IMR-90 (cell line): ENCODE measurements around the gene ZAP70. TPM values are rescaled to one million over a fixed set of nuclear protein-coding genes. Genes with fewer than 3 reads are reported as not detected.

Experiments
- ATAC-seq: fragments of 200-7000 bp; cut with Tn5 transposase; 2 replicates; pipeline ENCODE4 v1.9.1; 2020; ENCODE audit warnings: low read depth, mild to moderate bottlenecking, moderate library complexity
- BruUV-seq: library from RNA; stranded (reverse); fragments of 400-500 nt; replicated peaks from 2 replicates; lab custom pipeline; 2021; lab: Mats Ljungman, UMichigan
- CTCF ChIA-PET: fragments of 300-600 bp; formaldehyde crosslinking; extraction: SDS; loops from one replicate; lab custom pipeline; 2021; ENCODE audit warnings: antibody characterized with exemption; lab: Yijun Ruan, JAX
- POLR2A ChIA-PET: fragments of 300-600 bp; sonication (Branson Sonifier 250); formaldehyde crosslinking; loops from one replicate; lab custom pipeline; 2022; ENCODE audit warnings: antibody characterized with exemption; ENCODE audit not compliant: unreplicated experiment; lab: Charles Lee
- DNase-seq: peaks from one replicate; pipeline ENCODE4 v3.0.0; 2013
- H2AFZ ChIP-seq: replicated peaks from 2 replicates; pipeline ENCODE3; 2013; ENCODE audit warnings: low read length, mild to moderate bottlenecking; ENCODE audit not compliant: poor library complexity
- H2AK5ac ChIP-seq: 2 replicates; pipeline ENCODE4 v1.6.1; 2013; ENCODE audit warnings: low read depth, low read length, inconsistent platforms
- H2AK9ac ChIP-seq: replicated peaks from 2 replicates; pipeline ENCODE3; 2013; ENCODE audit warnings: mild to moderate bottlenecking, low read depth, low read length, moderate library complexity; ENCODE audit not compliant: poor library complexity
- H2BK120ac ChIP-seq: 2 replicates; pipeline ENCODE4 v1.6.1; 2013; ENCODE audit warnings: low read depth, low read length, inconsistent platforms
- H2BK15ac ChIP-seq: 3 replicates; pipeline ENCODE4 v1.6.1; 2013; ENCODE audit warnings: low read depth, low read length, inconsistent platforms
- H2BK20ac ChIP-seq: 2 replicates; pipeline ENCODE4 v1.6.1; 2013; ENCODE audit warnings: low read depth, mild to moderate bottlenecking, inconsistent platforms, low read length, moderate library complexity
- H2BK5ac ChIP-seq: 2 replicates; pipeline ENCODE4 v1.6.1; 2013; ENCODE audit warnings: mild to moderate bottlenecking, low read depth, low read length, inconsistent platforms; ENCODE audit not compliant: poor library complexity, severe bottlenecking
- H3K14ac ChIP-seq: replicated peaks from 2 replicates; pipeline ENCODE4 v1.6.1; 2013; ENCODE audit warnings: low read depth, low read length, inconsistent platforms
- H3K18ac ChIP-seq: 2 replicates; pipeline ENCODE4 v1.6.1; 2013; ENCODE audit warnings: low read depth, low read length, control low read depth
- H3K23ac ChIP-seq: 2 replicates; pipeline ENCODE4 v1.6.1; 2013; ENCODE audit warnings: low read depth, low read length, inconsistent platforms
- H3K27ac ChIP-seq: 2 replicates; pipeline ENCODE4 v1.5.1; 2013; ENCODE audit warnings: mild to moderate bottlenecking, control low read depth, low read length; ENCODE audit not compliant: insufficient read depth
- H3K27me3 ChIP-seq: 2 replicates; pipeline ENCODE4 v1.6.1; 2013; ENCODE audit warnings: low read length; ENCODE audit not compliant: control insufficient read depth, insufficient read depth
- H3K36me3 ChIP-seq: 2 replicates; pipeline ENCODE4 v1.6.1; 2013; ENCODE audit warnings: low read length, mixed read lengths; ENCODE audit not compliant: control insufficient read depth, insufficient read depth
- H3K4ac ChIP-seq: 2 replicates; pipeline ENCODE4 v1.6.1; 2013; ENCODE audit warnings: low read depth, low read length, inconsistent platforms
- H3K4me1 ChIP-seq: 2 replicates; pipeline ENCODE4 v1.6.1; 2013; ENCODE audit warnings: low read length, mixed read lengths; ENCODE audit not compliant: control insufficient read depth, insufficient read depth
- H3K4me2 ChIP-seq: 2 replicates; pipeline ENCODE4 v1.6.1; 2013; ENCODE audit warnings: low read depth, mild to moderate bottlenecking, control low read depth, low read length, moderate library complexity
- H3K4me3 ChIP-seq: 2 replicates; pipeline ENCODE4 v1.5.1; 2013; ENCODE audit warnings: low read depth, mild to moderate bottlenecking, control low read depth, low read length, moderate library complexity; ENCODE audit not compliant: insufficient read depth
- H3K56ac ChIP-seq: 2 replicates; pipeline ENCODE4 v1.6.1; 2013; ENCODE audit warnings: low read length, inconsistent platforms; ENCODE audit not compliant: insufficient read depth; ENCODE audit errors: extremely low read depth
- H3K79me1 ChIP-seq, 2 experiments: 2 replicates each; pipeline ENCODE4 v1.6.1; 2013; ENCODE audit warnings: low read length in 2 of 2, inconsistent platforms in 1 of 2, low read depth in 1 of 2
- H3K9ac ChIP-seq: 2 replicates; pipeline ENCODE4 v1.6.1; 2013; ENCODE audit warnings: low read depth, low read length, control low read depth
- H3K9me1 ChIP-seq: 2 replicates; pipeline ENCODE4 v1.6.1; 2013; ENCODE audit warnings: low read length, inconsistent platforms; ENCODE audit not compliant: insufficient read depth
- H3K9me3 ChIP-seq: 2 replicates; pipeline ENCODE4 v1.6.1; 2013; ENCODE audit warnings: low read length; ENCODE audit not compliant: control insufficient read depth, insufficient read depth
- H4K20me1 ChIP-seq: 2 replicates; pipeline ENCODE4 v1.6.1; 2013; ENCODE audit warnings: low read length, inconsistent platforms; ENCODE audit not compliant: insufficient read depth
- H4K5ac ChIP-seq: 2 replicates; pipeline ENCODE4 v1.6.1; 2013; ENCODE audit warnings: mild to moderate bottlenecking, low read depth, low read length, control low read depth
- H4K8ac ChIP-seq, 2 experiments: 2 replicates each; pipeline ENCODE4 v1.6.1; 2013; ENCODE audit warnings: low read depth in 2 of 2, low read length in 2 of 2, control low read depth in 1 of 2, inconsistent platforms in 1 of 2
- H4K91ac ChIP-seq: 2 replicates; pipeline ENCODE4 v1.6.1; 2013; ENCODE audit warnings: low read depth, low read length, inconsistent platforms; ENCODE audit not compliant: insufficient read depth
- CEBPB ChIP-seq: IDR thresholded peaks from 2 replicates; pipeline ENCODE4 v1.6.1; 2012; ENCODE audit warnings: low read depth, low read length, improper control_type of control experiment
- FOS ChIP-seq: fragments of 150-350 bp; IDR thresholded peaks from 2 replicates; pipeline ENCODE4 v1.6.1; 2016; ENCODE audit warnings: low read depth, low read length
- RCOR1 ChIP-seq: IDR thresholded peaks from 2 replicates; pipeline ENCODE4 v1.6.1; 2012; ENCODE audit warnings: mild to moderate bottlenecking, low read length, improper control_type of control experiment; ENCODE audit not compliant: insufficient replicate concordance
- WGBS, 2 experiments: methylation state at CpG; one replicate each; pipeline versions ENCODE4 v1.1.5 to v1.1.7; 2013; ENCODE audit warnings: missing lambda C conversion rate in 2 of 2; ENCODE audit not compliant: insufficient read length in 1 of 2; ENCODE audit errors: extremely low coverage in 2 of 2; 5-methylcytosine and 5-hydroxymethylcytosine counted together
- dilution Hi-C: fragments of 300-500 bp; cut with HindIII; formaldehyde crosslinking; loops from one replicate; pipeline ENCODE4 v1.14.3; 2018; ENCODE audit warnings: low sequenced_read_pairs; ENCODE audit not compliant: unreplicated experiment
- in situ Hi-C: fragments of 300-500 bp; cut with MboI; formaldehyde crosslinking; loops from 3 replicates; pipeline ENCODE4 v1.14.3; 2019; ENCODE audit warnings: low sequenced_read_pairs, inconsistent platforms, mixed read lengths
- intact Hi-C: fragments of 100-400 bp; cut with micrococcal nuclease; formaldehyde crosslinking; loops from 2 replicates; pipeline ENCODE4 v1.10.0; 2022
- polyA plus RNA-seq, 3 experiments: library from polyadenylated mRNA; depleted of rRNA; stranded (reverse); fragments of >200 nt; gene quantifications; 2 replicates each; pipeline ENCODE4 v1.2.3, GENCODE V29; 2012; ENCODE audit warnings: low replicate concordance in 1 of 3
- total RNA-seq: library from RNA; depleted of rRNA; stranded (reverse); fragments of >200 nt; gene quantifications from 2 replicates; pipeline ENCODE4 v1.2.3, GENCODE V29; 2012

ZAP70 gene
- total and polyA plus RNA-seq, 2 of the 4 experiments (the other 2 are of a cell fraction): under 0.01 to 0.09 TPM

- Histone ChIP-seq H3K79me1 (no peaks in the 10 kb centered on the region), H3K18ac (no peak overlapping the region), H3K4me3 (no peak overlapping the region), H3K36me3 (no peaks in the 10 kb centered on the region), H3K9me1 (no peaks in the 10 kb centered on the region), H2AFZ (no peak overlapping the region), H4K91ac (no peak overlapping the region), H3K4me1 (no peaks in the 10 kb centered on the region), H4K5ac (no peak overlapping the region), H3K27ac (no peak overlapping the region), H3K27me3 (no peaks in the 10 kb centered on the region; the same call in 1 of the 2 replicates), H3K9me3 (no peaks in the 10 kb centered on the region), H2AK9ac (no peak overlapping the region), H2BK5ac (no peak overlapping the region), H2BK20ac (no peak overlapping the region), H4K8ac (no peak overlapping the region), H3K4me2 (no peak overlapping the region), H3K4ac (no peak overlapping the region), H2AK5ac (no peak overlapping the region), H3K23ac (no peak overlapping the region), H2BK15ac (no peak overlapping the region), H3K9ac (no peak overlapping the region), H4K20me1 (no peaks in the 10 kb centered on the region), H3K14ac (no peak overlapping the region), H3K56ac (no peak overlapping the region), H2BK120ac (no peak overlapping the region)
- intact Hi-C loops: no loop called here
- dilution Hi-C loops: no loop called here
- WGBS, 2 experiments: 50% methylated on average over 9 of the region's 20 CpGs; no CpG with 5 or more reads in 1 of the 2 experiments
- BruUV-seq: no TSS peak
- TF ChIP-seq FOS (no peak), RCOR1 (no peak), CEBPB (no peak)
- ATAC-seq (no peak), DNase-seq (no peak)
- in situ Hi-C loops: no loop called here
- ChIA-PET POLR2A (no interaction called here), CTCF (no interaction called here)
Measured at GRCh38 chr2:97736608-97737330, 23.4 kb downstream of the ZAP70 start.
